Measurements from ENCODE around the gene HOXA9. TPM values are rescaled to one million over a fixed set of nuclear protein-coding genes. Genes with fewer than 3 reads are reported as not detected.

The HOXA9 gene
- total RNA-seq (2022) (14.4 and 16.7 TPM in 2 replicates), Bru-seq, nascent RNA (percentile 76 among the genes with signal in this experiment), BruChase-seq, experiment 1, labeled RNA remaining after a 2-hour chase (percentile 95 among the genes with signal in this experiment), BruChase-seq, experiment 2, labeled RNA remaining after a 6-hour chase (percentile 90 among the genes with signal in this experiment)
- long read RNA-seq, transcript HOXA9-201 (2 exons, 2,060 nt), result minor isoform, 8 of 33 reads
- long read RNA-seq, transcript HOXA9-202 (3 exons, 797 nt), result major isoform, 20 of 33 reads
- long read RNA-seq, partial matches to known transcripts, result 0 of 33 reads
- long read RNA-seq, other reads (novel, unspliced or antisense), result 5 of 33 reads

DNA sequence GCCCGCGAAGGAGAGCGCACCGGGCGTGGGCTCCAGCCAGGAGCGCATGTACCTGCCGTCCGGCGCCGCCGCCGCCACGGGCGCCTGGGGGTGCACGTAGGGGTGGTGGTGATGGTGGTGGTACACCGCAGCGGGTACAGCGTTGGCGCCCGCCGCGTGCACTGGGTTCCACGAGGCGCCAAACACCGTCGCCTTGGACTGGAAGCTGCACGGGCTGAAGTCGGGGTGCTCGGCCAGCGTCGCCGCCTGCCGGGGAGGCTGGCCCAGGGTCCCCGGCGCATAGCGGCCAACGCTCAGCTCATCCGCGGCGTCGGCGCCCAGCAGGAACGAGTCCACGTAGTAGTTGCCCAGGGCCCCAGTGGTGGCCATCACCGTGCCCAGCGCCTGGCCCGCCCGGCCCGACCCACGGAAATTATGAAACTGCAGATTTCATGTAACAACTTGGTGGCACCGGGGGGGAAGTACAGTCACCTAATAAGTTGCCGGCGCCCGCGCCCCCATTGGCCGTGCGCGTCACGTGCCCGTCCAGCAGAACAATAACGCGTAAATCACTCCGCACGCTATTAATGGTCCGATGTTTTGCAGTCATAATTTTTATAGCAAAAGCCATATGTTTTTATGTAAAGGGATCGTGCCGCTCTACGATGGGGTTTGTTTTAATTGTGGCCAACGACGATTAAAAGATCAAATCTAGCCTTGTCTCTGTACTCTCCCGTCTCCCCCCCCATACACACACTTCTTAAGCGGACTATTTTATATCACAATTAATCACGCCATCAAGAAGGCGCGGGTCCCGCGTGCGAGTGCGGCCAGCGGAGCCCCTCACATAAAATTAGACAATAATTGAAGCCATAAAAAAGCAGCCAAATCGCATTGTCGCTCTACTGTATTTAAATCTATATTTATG, at the start of gene HOXA9:
Gene HOXA9 (minus strand): TSS at position 449 of the 907 bp plus-strand sequence. CDS start 80 bp downstream, at position 369.
- H3K4me3 ChIP-seq (ENCODE audit: low read depth, low read length), result peak within 1 kb of the TSS; percentile 66
- no TSS peak for BruUV-seq (replicated peaks)
- Mint-ChIP-seq H3K4me1 (ENCODE audit: low read depth, unreplicated experiment) (peaks cover 7% of the 10 kb centered on the region), H3K27ac (ENCODE audit: unreplicated experiment) (peak within 1 kb of the TSS; percentile 42), H3K27me3 (ENCODE audit: insufficient read depth, unreplicated experiment) (no peaks in the 10 kb centered on the region), H3K36me3 (ENCODE audit: insufficient read depth, unreplicated experiment) (peaks cover 11% of the 10 kb centered on the region), H3K9me3 (ENCODE audit: unreplicated experiment) (no peaks in the 10 kb centered on the region), H3K4me3 (ENCODE audit: unreplicated experiment) (peak within 1 kb of the TSS; percentile 78)
- no peaks in the 10 kb centered on the region for H3K36me3 ChIP-seq (ENCODE audit: control insufficient read depth, insufficient read depth, low read length)
- H3K4me1 ChIP-seq, result peaks cover 5% of the 10 kb centered on the region
- TF ChIP-seq, protein P1, sequence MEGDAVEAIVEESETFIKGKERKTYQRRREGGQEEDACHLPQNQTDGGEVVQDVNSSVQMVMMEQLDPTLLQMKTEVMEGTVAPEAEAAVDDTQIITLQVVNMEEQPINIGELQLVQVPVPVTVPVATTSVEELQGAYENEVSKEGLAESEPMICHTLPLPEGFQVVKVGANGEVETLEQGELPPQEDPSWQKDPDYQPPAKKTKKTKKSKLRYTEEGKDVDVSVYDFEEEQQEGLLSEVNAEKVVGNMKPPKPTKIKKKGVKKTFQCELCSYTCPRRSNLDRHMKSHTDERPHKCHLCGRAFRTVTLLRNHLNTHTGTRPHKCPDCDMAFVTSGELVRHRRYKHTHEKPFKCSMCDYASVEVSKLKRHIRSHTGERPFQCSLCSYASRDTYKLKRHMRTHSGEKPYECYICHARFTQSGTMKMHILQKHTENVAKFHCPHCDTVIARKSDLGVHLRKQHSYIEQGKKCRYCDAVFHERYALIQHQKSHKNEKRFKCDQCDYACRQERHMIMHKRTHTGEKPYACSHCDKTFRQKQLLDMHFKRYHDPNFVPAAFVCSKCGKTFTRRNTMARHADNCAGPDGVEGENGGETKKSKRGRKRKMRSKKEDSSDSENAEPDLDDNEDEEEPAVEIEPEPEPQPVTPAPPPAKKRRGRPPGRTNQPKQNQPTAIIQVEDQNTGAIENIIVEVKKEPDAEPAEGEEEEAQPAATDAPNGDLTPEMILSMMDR (IDR thresholded peaks at IDR 0.05; ENCODE audit: insufficient read depth in 1 of 2, low read depth in 1 of 2, low read length in 1 of 2, severe bottlenecking in 1 of 2, unreplicated experiment in 1 of 2), result peak in 1 of 2 experiments; percentile 38
- POLR2A ChIA-PET, result interaction anchor here (0.6 kb wide), 1 partner anchor 576 kb away, joined by 3 read pairs; no protein-coding TSS in a partner anchor
- intact Hi-C loops (cut with micrococcal nuclease; ENCODE audit: unreplicated experiment), result loop anchor here (10.0 kb wide), 1 partner anchor 961 kb away; the partner anchor contains the start of genes CBX3 and HNRNPA2B1
- CTCF ChIA-PET, result interaction anchor here (0.5 to 1.0 kb wide), 4 partner anchors 11 to 504 kb away, joined by 3 to 4 read pairs (median 3); no protein-coding TSS in a partner anchor
- DNase-seq, result peak; percentile 81
- no peaks in the 10 kb centered on the region for H3K27me3 ChIP-seq (replicated peaks; ENCODE audit: control insufficient read depth, insufficient read depth, low read length)
- H3K9me3 ChIP-seq, result no peaks in the 10 kb centered on the region

GRCh38 chr7:27214239-27214950, 49.1 kb upstream of the HOXA9 start:
- no peak overlapping the region for H3K4me3 Mint-ChIP-seq (ENCODE audit: unreplicated experiment)
- no TSS peak for BruUV-seq (replicated peaks)
- TF ChIP-seq, protein P1 (IDR thresholded peaks at IDR 0.05; ENCODE audit: insufficient read depth in 1 of 2, low read depth in 1 of 2, low read length in 1 of 2, severe bottlenecking in 1 of 2, unreplicated experiment in 1 of 2), result no peak
- intact Hi-C loops (cut with micrococcal nuclease; ENCODE audit: unreplicated experiment), result no loop called here
- ChIA-PET POLR2A (no interaction called here), CTCF (no interaction called here)
- DNase-seq, result no peak
- Histone ChIP-seq H3K36me3 (ENCODE audit: control insufficient read depth, insufficient read depth, low read length) (no peaks in the 10 kb centered on the region), H3K4me3 (ENCODE audit: low read depth, low read length) (no peak overlapping the region), H3K27me3 (replicated peaks; ENCODE audit: control insufficient read depth, insufficient read depth, low read length) (no peaks in the 10 kb centered on the region), H3K4me1 (peaks cover 22% of the 10 kb centered on the region), H3K9me3 (no peaks in the 10 kb centered on the region)
- no peaks in the 10 kb centered on the region for H3K27me3 Mint-ChIP-seq (ENCODE audit: insufficient read depth, unreplicated experiment)
- no peaks in the 10 kb centered on the region for H3K36me3 Mint-ChIP-seq (ENCODE audit: insufficient read depth, unreplicated experiment)
- peaks cover 23% of the 10 kb centered on the region for H3K4me1 Mint-ChIP-seq (ENCODE audit: low read depth, unreplicated experiment)
- no peak overlapping the region for H3K27ac Mint-ChIP-seq (ENCODE audit: unreplicated experiment)
- H3K9me3 Mint-ChIP-seq (ENCODE audit: unreplicated experiment), result no peaks in the 10 kb centered on the region

Measured in Caco-2 (cell line).